Measurements from ENCODE around the gene TMEM143.
A peak's percentile ranks its signal among the peaks of the same experiment; 100 is the strongest.
"Not testable (repeated sequence)": the region's sequence is repeated elsewhere in the genome, so short reads cannot be mapped to it uniquely, and the experiment has no call there.

TMEM143 gene

GRCh38 chr19:48310227-48310626 lies 53.5 kb downstream of the TMEM143 start:
- WGBS, 2 donors (ENCODE audit: extremely low coverage in 2 of 2, insufficient read length in 2 of 2, insufficient replicate concordance in 1 of 2): no CpG with 5 or more reads among the region's 7 CpGs
- no peak overlapping the region for H4K91ac ChIP-seq (ENCODE audit: low read depth, low read length, poor library complexity)
- DNase-seq (ENCODE audit: low spot score): no peak
- peaks cover 2 to 5% of the 10 kb centered on the region in 2 donors for H3K4me1 ChIP-seq (ENCODE audit: control insufficient read depth in 2 of 2, insufficient read depth in 1 of 2, low read depth in 1 of 2, low read length in 2 of 2)
- H3K4me2 ChIP-seq (ENCODE audit: insufficient read depth, low read length, poor library complexity, severe bottlenecking): no peak overlapping the region
- no peak overlapping the region for H4K8ac ChIP-seq (ENCODE audit: low read depth, low read length)
- H3K27me3 ChIP-seq (ENCODE audit: control insufficient read depth in 3 of 3, insufficient read depth in 3 of 3, low read depth in 1 of 3, low read length in 3 of 3): peaks cover 0 to 6% (median 0%) of the 10 kb centered on the region in 3 experiments
- H3K4me3 ChIP-seq (ENCODE audit: low read length in 2 of 2): no peak overlapping the region
- H2AFZ ChIP-seq (ENCODE audit: low read length): no peak overlapping the region
- H3K4ac ChIP-seq (ENCODE audit: low read length): no peak overlapping the region
- no peak overlapping the region for H3K27ac ChIP-seq (replicated peaks; ENCODE audit: low read length)
- H3K14ac ChIP-seq (ENCODE audit: low read length): no peak overlapping the region
- no peaks in the 10 kb centered on the region for H3K79me1 ChIP-seq (ENCODE audit: low read depth, low read length)
- H2BK15ac ChIP-seq (ENCODE audit: low read length): no peak overlapping the region
- H2BK5ac ChIP-seq (ENCODE audit: low read length): no peak overlapping the region
- no peaks in the 10 kb centered on the region for H3K36me3 ChIP-seq (replicated peaks in 1 of 2; ENCODE audit: control insufficient read depth in 2 of 2, insufficient read depth in 2 of 2, low read length in 2 of 2)
- no peak overlapping the region for H2AK5ac ChIP-seq (ENCODE audit: low read depth, low read length)
- H3K23ac ChIP-seq (ENCODE audit: low read depth, low read length, poor library complexity): no peak overlapping the region
- no peaks in the 10 kb centered on the region for H3K9me3 ChIP-seq (replicated peaks in 1 of 2; ENCODE audit: control insufficient read depth in 2 of 2, insufficient read depth in 1 of 2, low read depth in 1 of 2, low read length in 2 of 2)
- H2BK12ac ChIP-seq (ENCODE audit: low read length): no peak overlapping the region
- H3K9ac ChIP-seq (ENCODE audit: low read depth, low read length, poor library complexity): no peak overlapping the region
- no peak overlapping the region for H3K18ac ChIP-seq (ENCODE audit: low read length)
- H2BK120ac ChIP-seq (ENCODE audit: low read depth, low read length): no peak overlapping the region

GRCh38 chr19:48309731-48310130 lies 54.0 kb downstream of the TMEM143 start:
- H3K4me2 ChIP-seq (ENCODE audit: insufficient read depth, low read length, poor library complexity, severe bottlenecking); H2BK120ac ChIP-seq (ENCODE audit: low read depth, low read length); H3K79me1 ChIP-seq (ENCODE audit: low read depth, low read length); H3K27ac ChIP-seq (replicated peaks; ENCODE audit: low read length); H3K18ac ChIP-seq (ENCODE audit: low read length); H3K4me3 ChIP-seq (ENCODE audit: low read length in 2 of 2); H3K27me3 ChIP-seq (ENCODE audit: control insufficient read depth in 3 of 3, insufficient read depth in 3 of 3, low read depth in 1 of 3, low read length in 3 of 3); H3K36me3 ChIP-seq (replicated peaks in 1 of 2; ENCODE audit: control insufficient read depth in 2 of 2, insufficient read depth in 2 of 2, low read length in 2 of 2); DNase-seq (ENCODE audit: low spot score); H2BK12ac ChIP-seq (ENCODE audit: low read length); H3K9ac ChIP-seq (ENCODE audit: low read depth, low read length, poor library complexity); H3K9me3 ChIP-seq (replicated peaks in 1 of 2; ENCODE audit: control insufficient read depth in 2 of 2, insufficient read depth in 1 of 2, low read depth in 1 of 2, low read length in 2 of 2); H4K8ac ChIP-seq (ENCODE audit: low read depth, low read length); H2BK15ac ChIP-seq (ENCODE audit: low read length); H3K14ac ChIP-seq (ENCODE audit: low read length); H2AFZ ChIP-seq (ENCODE audit: low read length); H4K91ac ChIP-seq (ENCODE audit: low read depth, low read length, poor library complexity); H2BK5ac ChIP-seq (ENCODE audit: low read length); H2AK5ac ChIP-seq (ENCODE audit: low read depth, low read length); H3K4ac ChIP-seq (ENCODE audit: low read length); H3K4me1 ChIP-seq (ENCODE audit: control insufficient read depth in 2 of 2, insufficient read depth in 1 of 2, low read depth in 1 of 2, low read length in 2 of 2); H3K23ac ChIP-seq (ENCODE audit: low read depth, low read length, poor library complexity): not testable (repeated sequence)
- WGBS, 2 donors (ENCODE audit: extremely low coverage in 2 of 2, insufficient read length in 2 of 2, insufficient replicate concordance in 1 of 2): no CpG with 5 or more reads among the region's 5 CpGs

- DNase-seq (ENCODE audit: low spot score): no peak
- peak overlapping the region; percentile 73 for H3K23ac ChIP-seq (ENCODE audit: low read depth, low read length, poor library complexity)
- H3K4me3 ChIP-seq (ENCODE audit: low read length in 2 of 2): no peak overlapping the region
- H2BK12ac ChIP-seq (ENCODE audit: low read length): peak overlapping the region; percentile 69
- H3K18ac ChIP-seq (ENCODE audit: low read length): peak overlapping the region; percentile 92
- peaks cover 0 to 6% (median 0%) of the 10 kb centered on the region in 3 experiments for H3K27me3 ChIP-seq (ENCODE audit: control insufficient read depth in 3 of 3, insufficient read depth in 3 of 3, low read depth in 1 of 3, low read length in 3 of 3)
- H3K9me3 ChIP-seq (replicated peaks in 1 of 2; ENCODE audit: control insufficient read depth in 2 of 2, insufficient read depth in 1 of 2, low read depth in 1 of 2, low read length in 2 of 2): no peaks in the 10 kb centered on the region
- peak overlapping the region; percentile 39 for H3K4me2 ChIP-seq (ENCODE audit: insufficient read depth, low read length, poor library complexity, severe bottlenecking)
- peak overlapping the region; percentile 86 for H4K8ac ChIP-seq (ENCODE audit: low read depth, low read length)
- peaks cover 2 to 5% of the 10 kb centered on the region in 2 donors for H3K4me1 ChIP-seq (ENCODE audit: control insufficient read depth in 2 of 2, insufficient read depth in 1 of 2, low read depth in 1 of 2, low read length in 2 of 2)
- H3K9ac ChIP-seq (ENCODE audit: low read depth, low read length, poor library complexity): peak overlapping the region; percentile 10
- H3K36me3 ChIP-seq (replicated peaks in 1 of 2; ENCODE audit: control insufficient read depth in 2 of 2, insufficient read depth in 2 of 2, low read length in 2 of 2): no peaks in the 10 kb centered on the region
- no peak overlapping the region for H2BK120ac ChIP-seq (ENCODE audit: low read depth, low read length)
- no peak overlapping the region for H3K14ac ChIP-seq (ENCODE audit: low read length)
- peak overlapping the region; percentile 17 for H3K4ac ChIP-seq (ENCODE audit: low read length)
- no peak overlapping the region for H2BK15ac ChIP-seq (ENCODE audit: low read length)
- peak overlapping the region; percentile 3 for H4K91ac ChIP-seq (ENCODE audit: low read depth, low read length, poor library complexity)
- peak overlapping the region; percentile 94 for H2AK5ac ChIP-seq (ENCODE audit: low read depth, low read length)
- no CpG with 5 or more reads among the region's 22 CpGs for WGBS, 2 donors (ENCODE audit: extremely low coverage in 2 of 2, insufficient read length in 2 of 2, insufficient replicate concordance in 1 of 2)
- peak overlapping the region; percentile 83 for H2AFZ ChIP-seq (ENCODE audit: low read length)
- H3K27ac ChIP-seq (replicated peaks; ENCODE audit: low read length): no peak overlapping the region
- H2BK5ac ChIP-seq (ENCODE audit: low read length): no peak overlapping the region
- H3K79me1 ChIP-seq (ENCODE audit: low read depth, low read length): no peaks in the 10 kb centered on the region
Measured at GRCh38 chr19:48308631-48309586, 54.8 kb downstream of the TMEM143 start.

GRCh38 chr19:48303866-48304265 lies 59.9 kb downstream of the TMEM143 start:
- Histone ChIP-seq H3K9ac (ENCODE audit: low read depth, low read length, poor library complexity) (no peak overlapping the region), H3K4me1 (ENCODE audit: control insufficient read depth in 2 of 2, insufficient read depth in 1 of 2, low read depth in 1 of 2, low read length in 2 of 2) (peaks cover 2% of the 10 kb centered on the region in 2 donors), H3K27ac (replicated peaks; ENCODE audit: low read length) (no peak overlapping the region), H2BK12ac (ENCODE audit: low read length) (no peak overlapping the region), H2AK5ac (ENCODE audit: low read depth, low read length) (no peak overlapping the region), H3K27me3 (ENCODE audit: control insufficient read depth in 3 of 3, insufficient read depth in 3 of 3, low read depth in 1 of 3, low read length in 3 of 3) (no peaks in the 10 kb centered on the region), H2BK5ac (ENCODE audit: low read length) (no peak overlapping the region), H3K14ac (ENCODE audit: low read length) (peak overlapping the region; percentile 56), H3K18ac (ENCODE audit: low read length) (no peak overlapping the region), H3K4me3 (ENCODE audit: low read length in 2 of 2) (no peak overlapping the region), H3K36me3 (replicated peaks in 1 of 2; ENCODE audit: control insufficient read depth in 2 of 2, insufficient read depth in 2 of 2, low read length in 2 of 2) (no peaks in the 10 kb centered on the region), H3K79me1 (ENCODE audit: low read depth, low read length) (peaks cover 3% of the 10 kb centered on the region), H3K9me3 (replicated peaks in 1 of 2; ENCODE audit: control insufficient read depth in 2 of 2, insufficient read depth in 1 of 2, low read depth in 1 of 2, low read length in 2 of 2) (no peaks in the 10 kb centered on the region), H3K23ac (ENCODE audit: low read depth, low read length, poor library complexity) (peak overlapping the region; percentile 73), H3K4ac (ENCODE audit: low read length) (no peak overlapping the region), H2BK15ac (ENCODE audit: low read length) (peak overlapping the region; percentile 49), H2BK120ac (ENCODE audit: low read depth, low read length) (no peak overlapping the region), H3K4me2 (ENCODE audit: insufficient read depth, low read length, poor library complexity, severe bottlenecking) (no peak overlapping the region), H4K91ac (ENCODE audit: low read depth, low read length, poor library complexity) (no peak overlapping the region), H2AFZ (ENCODE audit: low read length) (no peak overlapping the region), H4K8ac (ENCODE audit: low read depth, low read length) (no peak overlapping the region)
- no CpG with 5 or more reads among the region's 19 CpGs for WGBS, 2 donors (ENCODE audit: extremely low coverage in 2 of 2, insufficient read length in 2 of 2, insufficient replicate concordance in 1 of 2)
- DNase-seq (ENCODE audit: low spot score): no peak
